GM23248 (cell line): ENCODE measurements around the gene FBXO46. TPM values are rescaled to one million over a fixed set of nuclear protein-coding genes. Genes with fewer than 3 reads are reported as not detected.

Experiments
- DNase-seq: peaks from one replicate; pipeline ENCODE4 v3.0.0-alpha.2; 2015
- H2AFZ ChIP-seq: fragments of 200-600 bp; sonication (generic); 2 replicates; pipeline ENCODE4 v1.6.1; 2016; ENCODE audit warnings: antibody characterized with exemption
- H3F3A ChIP-seq: fragments of 200-600 bp; sonication (generic); 2 replicates; pipeline ENCODE4 v1.6.1; 2016; ENCODE audit warnings: mild to moderate bottlenecking, antibody characterized with exemption, mixed run types; ENCODE audit not compliant: insufficient read depth
- H3K27ac ChIP-seq: fragments of 200-600 bp; sonication (generic); 2 replicates; pipeline ENCODE4 v1.5.1; 2016; ENCODE audit warnings: mild to moderate bottlenecking
- H3K27me3 ChIP-seq: fragments of 200-600 bp; sonication (generic); replicated peaks from 2 replicates; pipeline ENCODE4 v1.6.1; 2016; ENCODE audit warnings: mild to moderate bottlenecking; ENCODE audit not compliant: insufficient read depth
- H3K36me3 ChIP-seq: fragments of 200-600 bp; sonication (generic); 2 replicates; pipeline ENCODE4 v1.6.1; 2016; ENCODE audit warnings: low read depth, mild to moderate bottlenecking
- H3K4me1 ChIP-seq: fragments of 200-600 bp; sonication (generic); 2 replicates; pipeline ENCODE4 v1.6.1; 2016; ENCODE audit warnings: mild to moderate bottlenecking; ENCODE audit not compliant: insufficient read depth
- H3K4me2 ChIP-seq: fragments of 200-600 bp; sonication (generic); one replicate; pipeline ENCODE4 v1.6.1; 2016; ENCODE audit warnings: mild to moderate bottlenecking; ENCODE audit not compliant: unreplicated experiment
- H3K4me3 ChIP-seq: fragments of 200-600 bp; sonication (generic); 2 replicates; pipeline ENCODE4 v1.5.1; 2016; ENCODE audit warnings: mild to moderate bottlenecking
- H3K79me2 ChIP-seq: fragments of 200-600 bp; sonication (generic); 2 replicates; pipeline ENCODE4 v1.6.1; 2016; ENCODE audit warnings: mild to moderate bottlenecking; ENCODE audit not compliant: insufficient read depth
- H3K9ac ChIP-seq: fragments of 200-600 bp; sonication (generic); 2 replicates; pipeline ENCODE4 v1.6.1; 2016; ENCODE audit warnings: mild to moderate bottlenecking
- H3K9me2 ChIP-seq: fragments of 200-600 bp; sonication (generic); 2 replicates; pipeline ENCODE4 v1.6.1; 2016; ENCODE audit warnings: mixed run types, mild to moderate bottlenecking, moderate library complexity; ENCODE audit not compliant: insufficient read depth
- H3K9me3 ChIP-seq: fragments of 200-600 bp; sonication (generic); one replicate; pipeline ENCODE4 v1.6.1; 2017; ENCODE audit warnings: low read depth
- H4K20me1 ChIP-seq: fragments of 200-600 bp; sonication (generic); 2 replicates; pipeline ENCODE4 v1.6.0; 2016; ENCODE audit not compliant: insufficient read depth
- EZH2 ChIP-seq: fragments of 200-600 bp; sonication (generic); IDR thresholded peaks from 2 replicates; pipeline ENCODE4 v1.6.1; 2018; ENCODE audit warnings: antibody characterized with exemption, mild to moderate bottlenecking; ENCODE audit not compliant: insufficient read depth, poor library complexity, severe bottlenecking
- EZH2phosphoT487 ChIP-seq: fragments of 200-600 bp; sonication (generic); IDR thresholded peaks from 2 replicates; pipeline ENCODE4 v1.6.1; 2018; ENCODE audit warnings: antibody characterized with exemption, moderate library complexity, mild to moderate bottlenecking, low read depth; ENCODE audit not compliant: insufficient read depth
- WGBS, 2 experiments: methylation state at CpG; one replicate each; pipeline ENCODE4 v1.1.6; 2015 to 2017; ENCODE audit warnings: low lambda C conversion rate in 2 of 2, low coverage in 1 of 2; ENCODE audit errors: missing lambda C conversion rate in 2 of 2; 5-methylcytosine and 5-hydroxymethylcytosine counted together
- in situ Hi-C: fragments of 300-500 bp; cut with MboI; formaldehyde crosslinking; loops from 2 replicates; pipeline ENCODE4 v1.15.0; 2020
- polyA plus RNA-seq: library from polyadenylated mRNA; unstranded; fragments of >200 nt; fragmentation: Nextera tagmentation; extraction: Ambion mirVana; gene quantifications from 2 replicates; pipeline ENCODE4 v1.2.1, GENCODE V29; 2016
- total RNA-seq: library from RNA; depleted of rRNA; stranded (reverse); fragments of >200 nt; shearing (Covaris generic); gene quantifications from 2 replicates; pipeline ENCODE4 v1.2.3, GENCODE V29; 2014

Gene FBXO46
- total and polyA plus RNA-seq, 2 experiments from 2014 or later, result 3.1 to 6.3 TPM

- peaks cover 8% of the 10 kb centered on the region; the same call in 1 of the 2 replicates for H3K36me3 ChIP-seq
- H3K4me3 ChIP-seq, result no peak overlapping the region
- 93 to 97% methylated on average over 23 to 28 of the region's 28 CpGs for whole genome bisulfite sequencing, 2 experiments
- no peaks in the 10 kb centered on the region for H4K20me1 ChIP-seq
- H3K4me2 ChIP-seq, result no peak overlapping the region
- H3K9me3 ChIP-seq, result no peaks in the 10 kb centered on the region
- in situ Hi-C loops, result no loop called here
- H3K27ac ChIP-seq, result no peak overlapping the region
- no peak for DNase-seq
- TF ChIP-seq EZH2phosphoT487 (no peak), EZH2 (no peak)
- no peaks in the 10 kb centered on the region for H3K79me2 ChIP-seq
- H3K9me2 ChIP-seq, result no peaks in the 10 kb centered on the region
- H2AFZ ChIP-seq, result no peak overlapping the region
- H3K27me3 ChIP-seq, result no peaks in the 10 kb centered on the region
- H3K9ac ChIP-seq, result no peak overlapping the region
- peaks cover 8% of the 10 kb centered on the region for H3K4me1 ChIP-seq
- peaks cover 9% of the 10 kb centered on the region; the same call in 1 of the 2 replicates for H3F3A ChIP-seq
These were observed 47.4 kb upstream of the FBXO46 start for GRCh38 chr19:45778010-45778661.

GRCh38 chr19:45777395-45777961, 46.8 kb upstream of the FBXO46 start:
- no peak overlapping the region for H3K4me3 ChIP-seq
- no peaks in the 10 kb centered on the region for H3K27me3 ChIP-seq
- H3K9me2 ChIP-seq, result no peaks in the 10 kb centered on the region
- in situ Hi-C loops, result no loop called here
- H2AFZ ChIP-seq, result no peak overlapping the region
- no peak overlapping the region for H3K27ac ChIP-seq
- H3F3A ChIP-seq, result peaks cover 6% of the 10 kb centered on the region; the same call in 1 of the 2 replicates
- TF ChIP-seq EZH2phosphoT487, result no peak
- TF ChIP-seq EZH2, result no peak
- H3K36me3 ChIP-seq, result peaks cover 8% of the 10 kb centered on the region; the same call in 1 of the 2 replicates
- no peak for DNase-seq
- H3K9ac ChIP-seq, result no peak overlapping the region
- H3K79me2 ChIP-seq, result no peaks in the 10 kb centered on the region
- no peak overlapping the region for H3K4me2 ChIP-seq
- peaks cover 5% of the 10 kb centered on the region for H3K4me1 ChIP-seq
- H3K9me3 ChIP-seq, result no peaks in the 10 kb centered on the region
- H4K20me1 ChIP-seq, result no peaks in the 10 kb centered on the region
- WGBS, 2 experiments, result 94 to 95% methylated on average over 33 to 34 of the region's 34 CpGs

GRCh38 chr19:45774765-45775164, 44.1 kb upstream of the FBXO46 start:
- Histone ChIP-seq H3K36me3 (peaks cover 8% of the 10 kb centered on the region; the same call in 1 of the 2 replicates), H3K4me2 (no peak overlapping the region), H4K20me1 (no peaks in the 10 kb centered on the region), H3K4me1 (no peaks in the 10 kb centered on the region), H3K27ac (no peak overlapping the region), H3K4me3 (no peak overlapping the region), H3F3A (peaks cover 14% of the 10 kb centered on the region), H3K9me3 (no peaks in the 10 kb centered on the region), H3K79me2 (no peaks in the 10 kb centered on the region), H2AFZ (no peak overlapping the region), H3K27me3 (no peaks in the 10 kb centered on the region), H3K9me2 (no peaks in the 10 kb centered on the region), H3K9ac (no peak overlapping the region)
- DNase-seq, result no peak
- TF ChIP-seq EZH2 (no peak), EZH2phosphoT487 (no peak)
- in situ Hi-C loops, result no loop called here
- WGBS, 2 experiments, result 90 to 94% methylated on average over 7 to 9 of the region's 9 CpGs

- Histone ChIP-seq H2AFZ (no peak overlapping the region), H3K27ac (no peak overlapping the region), H3K9ac (no peak overlapping the region), H3F3A (peaks cover 16% of the 10 kb centered on the region), H3K9me3 (no peaks in the 10 kb centered on the region), H3K36me3 (peaks cover 8% of the 10 kb centered on the region; the same call in 1 of the 2 replicates), H3K4me1 (no peaks in the 10 kb centered on the region), H4K20me1 (no peaks in the 10 kb centered on the region), H3K27me3 (no peaks in the 10 kb centered on the region), H3K4me2 (no peak overlapping the region), H3K79me2 (no peaks in the 10 kb centered on the region), H3K9me2 (no peaks in the 10 kb centered on the region), H3K4me3 (no peak overlapping the region)
- no peak for DNase-seq
- WGBS, 2 experiments, result 52 to 77% methylated on average over 2 of the region's 2 CpGs
- TF ChIP-seq EZH2phosphoT487, result no peak
- no peak for TF ChIP-seq EZH2
- in situ Hi-C loops, result no loop called here
These were observed 42.7 kb upstream of the FBXO46 start for GRCh38 chr19:45773384-45773783.
